Measurements from ENCODE around the gene FHL3.

Gene FHL3

DNA sequence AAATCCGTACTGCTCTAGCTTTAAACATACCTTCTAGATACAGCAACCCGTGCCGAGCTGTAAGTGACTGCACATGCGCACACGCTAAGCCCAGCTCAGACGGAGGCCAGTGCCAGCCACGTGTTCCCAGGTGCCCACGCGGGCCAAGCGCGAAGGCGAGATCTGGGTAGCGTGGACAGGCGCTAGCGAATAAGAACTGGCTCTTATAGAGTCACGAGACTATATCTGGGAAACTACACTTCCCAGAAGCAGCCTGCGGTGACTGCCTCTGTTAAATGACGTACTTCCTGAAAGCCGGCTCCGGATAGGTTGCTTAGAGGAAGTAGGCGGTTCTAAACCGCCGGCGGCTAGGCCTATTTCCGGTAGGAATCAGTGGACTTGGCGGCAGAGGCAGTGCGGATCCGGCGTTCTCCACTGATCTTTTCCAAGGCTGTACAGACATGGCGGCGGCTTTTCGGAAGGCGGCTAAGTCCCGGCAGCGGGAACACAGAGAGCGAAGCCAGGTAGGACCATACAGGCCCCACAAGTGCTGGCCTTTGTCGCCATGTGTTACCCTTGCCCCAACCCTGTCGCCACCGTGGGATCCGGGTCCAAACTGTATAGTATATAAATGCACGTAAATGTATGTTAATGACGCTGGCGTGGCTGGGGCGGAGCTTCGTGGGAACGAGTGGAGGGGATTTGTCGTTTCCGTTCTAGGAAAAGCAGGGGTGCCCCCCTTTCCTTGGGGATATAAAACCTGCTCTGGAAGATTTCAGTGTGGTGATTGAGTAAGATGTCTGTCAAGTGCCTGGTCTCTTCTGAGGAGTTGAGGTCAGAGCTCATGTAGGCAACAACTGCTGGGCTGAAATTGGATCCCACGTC is 7.3 kb upstream of the FHL3 start, which contains the start of gene UTP11:
TSS of gene UTP11 (plus strand) at position 372 of the 864 bp plus-strand sequence. CDS start at position 441, 69 bp downstream.
- peak; percentile 78 to 89 (median 78) for DNase-seq (ENCODE audit: low read depth in 3 of 3)

DNA sequence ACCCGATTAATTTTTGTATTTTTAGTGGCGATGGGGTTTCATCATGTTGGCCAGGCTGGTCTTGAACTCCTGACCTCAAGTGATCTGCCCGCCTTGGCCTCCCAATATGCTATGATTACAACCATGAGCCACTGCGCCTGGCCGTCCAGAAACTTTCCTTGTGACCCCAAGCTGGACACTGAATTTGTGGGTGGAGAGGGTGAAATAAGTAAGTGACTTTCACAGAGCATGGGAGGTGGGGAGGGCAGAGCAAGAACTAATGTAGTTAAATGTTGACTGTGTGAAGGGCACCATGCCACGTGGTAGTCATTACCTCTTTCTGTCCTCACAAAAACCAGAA is 4.5 kb upstream of the FHL3 start:
- DNase-seq (ENCODE audit: low read depth in 3 of 3), result no peak

GRCh38 chr1:38009088-38009840 is 4.0 kb upstream of the FHL3 start:
- DNase-seq (ENCODE audit: low read depth in 3 of 3), result peak in 2 of 3 donors; percentile 57 to 62

GRCh38 chr1:38006008-38006828 is 904 bp upstream of the FHL3 start:
- no peak for DNase-seq (ENCODE audit: low read depth in 3 of 3)

- DNase-seq (ENCODE audit: low read depth in 3 of 3), result no peak
These were observed 818 bp downstream of the FHL3 start for GRCh38 chr1:38004284-38005108.

DNA sequence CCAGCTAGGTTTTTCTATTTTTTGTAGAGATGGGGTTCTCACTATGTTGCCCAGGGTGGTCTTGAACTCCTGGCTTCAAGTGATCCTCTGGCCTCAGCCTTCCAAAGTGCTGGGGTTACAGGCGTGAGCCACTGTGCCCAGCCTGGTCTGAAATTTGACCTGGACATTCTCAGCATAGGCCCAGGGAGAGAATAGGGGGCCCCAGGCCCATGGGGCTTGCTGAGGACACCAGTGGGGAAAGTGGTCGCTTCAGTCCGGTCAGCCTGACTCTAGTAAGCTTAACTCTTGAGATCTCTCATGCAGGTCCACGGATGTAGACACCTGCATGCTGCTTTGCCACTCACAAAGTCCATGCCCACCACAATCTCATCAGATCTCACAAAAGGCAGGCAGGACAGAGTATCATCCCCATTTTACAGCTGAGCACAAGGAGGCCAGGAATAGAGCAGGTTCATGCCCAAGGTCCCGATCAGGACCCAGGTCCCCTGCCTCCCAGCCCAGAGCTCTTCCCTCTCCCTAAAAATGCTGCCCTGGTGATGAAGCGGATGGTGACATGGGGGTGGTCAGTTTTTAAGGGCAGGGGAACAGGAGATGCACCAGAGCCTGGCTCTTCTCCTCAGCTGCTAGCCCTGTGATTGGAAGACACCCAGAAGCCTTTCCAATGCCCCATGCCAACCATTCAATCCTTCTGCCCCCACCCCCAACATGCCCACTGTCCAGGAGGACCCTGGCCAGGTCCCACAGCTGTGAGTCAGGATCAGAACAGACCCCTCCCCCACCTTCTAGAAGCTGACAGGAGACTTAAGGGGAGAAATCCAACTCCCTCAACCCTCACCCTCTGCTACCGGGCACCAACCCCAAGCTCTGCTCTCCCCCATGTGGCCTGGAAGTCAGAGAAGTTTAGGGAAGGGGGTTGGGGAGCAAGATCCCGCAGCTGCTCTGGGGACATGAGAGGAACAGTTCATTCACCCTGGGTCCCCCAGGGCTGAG is 1.8 kb downstream of the FHL3 start:
- no peak for DNase-seq (ENCODE audit: low read depth in 3 of 3)

- no peak for DNase-seq (ENCODE audit: low read depth in 3 of 3)
These were observed 4.5 kb downstream of the FHL3 start for GRCh38 chr1:38000529-38001455.

GRCh38 chr1:38000233-38000528 is 5.1 kb downstream of the FHL3 start:
- DNase-seq (ENCODE audit: low read depth in 3 of 3), result no peak

GRCh38 chr1:37999430-38000232 is 5.7 kb downstream of the FHL3 start:
- no peak for DNase-seq (ENCODE audit: low read depth in 3 of 3)

DNA sequence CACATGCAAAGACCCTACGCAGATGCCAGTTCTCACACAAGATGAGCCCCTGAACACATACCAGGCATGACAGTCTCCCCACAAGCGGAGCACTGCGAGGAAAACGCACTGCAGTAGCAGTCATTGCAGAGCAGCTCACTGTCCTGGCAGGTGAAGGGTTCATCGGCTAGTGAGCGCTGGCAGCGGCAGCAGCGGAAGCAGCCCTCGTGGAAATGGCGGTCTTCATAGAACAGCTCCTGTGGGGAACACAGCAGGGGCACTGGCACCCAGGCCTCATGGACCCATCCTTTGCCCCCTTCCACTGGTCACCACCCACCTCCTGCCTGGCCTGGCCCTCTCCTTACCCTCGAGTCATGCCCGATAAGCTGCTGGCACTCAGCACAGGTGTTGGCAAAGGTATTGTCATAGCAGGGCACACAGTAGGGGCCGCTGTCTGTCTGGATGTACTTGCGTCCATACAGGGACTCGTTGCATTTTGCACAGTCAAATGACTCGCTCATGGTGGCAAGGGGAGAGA is 6.3 kb downstream of the FHL3 start:
- DNase-seq (ENCODE audit: low read depth in 3 of 3), result no peak

- DNase-seq (ENCODE audit: low read depth in 3 of 3), result no peak
These were observed 7.1 kb downstream of the FHL3 start for GRCh38 chr1:37998089-37998808.

DNA sequence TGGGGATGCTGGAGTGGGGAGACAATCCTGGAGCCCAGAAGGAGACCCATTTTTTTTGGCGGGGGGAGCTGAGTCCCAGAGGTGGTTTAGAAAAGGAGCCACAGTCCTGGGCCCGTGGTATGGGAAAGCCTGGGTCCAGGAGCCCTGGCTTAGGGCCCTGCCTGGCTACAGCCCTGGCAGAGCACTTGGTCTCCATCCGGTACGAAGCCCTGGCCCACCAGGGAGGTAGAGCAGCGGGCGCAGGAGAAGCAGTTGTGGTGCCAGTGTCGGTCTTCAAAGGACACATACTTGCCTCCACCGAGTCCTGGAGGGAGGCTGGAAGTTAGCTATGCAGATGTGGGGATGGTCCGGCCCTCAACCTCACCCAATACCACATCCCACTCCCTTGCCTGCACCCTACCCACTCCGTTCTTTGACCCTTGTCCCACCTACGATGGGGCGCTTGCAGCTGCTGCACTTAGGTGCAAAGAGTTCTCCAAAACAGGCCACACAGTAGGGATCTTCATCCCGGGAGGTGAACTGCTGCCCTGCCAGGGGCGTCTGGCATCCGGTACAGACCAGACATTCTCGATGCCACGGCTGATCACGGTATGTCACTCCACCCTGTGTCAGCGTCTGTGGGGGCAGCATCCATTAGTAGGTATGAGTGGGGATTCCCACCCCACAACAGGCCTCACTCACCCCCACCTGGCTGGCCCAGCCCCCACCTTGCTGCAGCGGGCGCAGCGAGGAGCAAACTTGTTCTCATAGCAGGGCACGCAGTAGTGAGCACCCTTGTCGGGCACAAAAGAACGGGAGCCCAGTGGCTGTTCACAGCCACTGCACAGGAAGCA is 7.8 kb downstream of the FHL3 start:
- no peak for DNase-seq (ENCODE audit: low read depth in 3 of 3)

- DNase-seq (ENCODE audit: low read depth in 3 of 3), result no peak
These were observed 9.5 kb downstream of the FHL3 start for GRCh38 chr1:37995751-37996345.

GRCh38 chr1:37994886-37995566 is 10.3 kb downstream of the FHL3 start:
- DNase-seq (ENCODE audit: low read depth in 3 of 3), result no peak

- no peak for DNase-seq (ENCODE audit: low read depth in 3 of 3)
These were observed 15.9 kb downstream of the FHL3 start for GRCh38 chr1:37989361-37989930.
